Renal pelvis (tissue), 12 donors: Measurements from ENCODE around the gene KLK11. TPM values are rescaled to one million over a fixed set of nuclear protein-coding genes. Genes with fewer than 3 reads are reported as not detected.

Experiments used
- DNase-seq: peaks from one replicate; pipeline ENCODE4 v3.0.0-alpha.2; 2013
- long read RNA-seq, 16 experiments: transcript quantifications; one replicate each; lab custom pipeline, GENCODE V29; 2026
- polyA plus RNA-seq, 3 donors: library from polyadenylated mRNA; unstranded; fragments of 120-200 nt; gene quantifications; one replicate each; pipeline ENCODE4 v1.2.1, GENCODE V29; 2013; ENCODE audit not compliant: insufficient read length in 3 of 3

Gene KLK11
- under 1 TPM in 1 of 3 donors, not detected in 2; 0.14 TPM for polyA plus RNA-seq
- long read RNA-seq, donor 1: 0 reads
- long read RNA-seq, donor 2: 0 reads
- long read RNA-seq, donor 3: 0 reads
- long read RNA-seq, donor 4: 0 reads
- long read RNA-seq, donor 5: 0 reads
- long read RNA-seq, donor 6: 0 reads
- long read RNA-seq, donor 7: 0 reads
- long read RNA-seq, donor 8: 0 reads
- long read RNA-seq, donor 9: 0 reads
- long read RNA-seq, donor 10: 0 reads
- long read RNA-seq, donor 11: 0 reads
- long read RNA-seq, donor 12: 0 reads
- long read RNA-seq, donor 13: 0 reads
- long read RNA-seq, donor 14: 0 reads
- long read RNA-seq, donor 15, partial matches to known transcripts: 0 of 1 reads
- long read RNA-seq, donor 15, other reads (novel, unspliced or antisense): 0 of 1 reads
- long read RNA-seq, donor 16: 0 reads

- no peak for DNase-seq
Measured at GRCh38 chr19:51026554-51026831, at the start of gene KLK11. Gene KLK11 (minus strand): TSS chr19:51026616. CDS start chr19:51025631, 985 bp downstream.

GRCh38 chr19:51075998-51076397 lies 49.6 kb upstream of the KLK11 start:
- no peak for DNase-seq

GRCh38 chr19:51071095-51071405 lies 44.6 kb upstream of the KLK11 start:
- no peak for DNase-seq

GRCh38 chr19:51070334-51071094 lies 44.1 kb upstream of the KLK11 start:
- no peak for DNase-seq

GRCh38 chr19:51066393-51067186 lies 40.2 kb upstream of the KLK11 start:
- DNase-seq: no peak

GRCh38 chr19:51065221-51065960 lies 39.0 kb upstream of the KLK11 start:
- no peak for DNase-seq

GRCh38 chr19:51064534-51065220 lies 38.3 kb upstream of the KLK11 start, which contains the start of gene KLK13:
Gene KLK13 (minus strand): TSS chr19:51065092. CDS start chr19:51065067, 25 bp downstream.
- no peak for DNase-seq

- no peak for DNase-seq
Measured at GRCh38 chr19:51063664-51064063, 37.2 kb upstream of the KLK11 start.

GRCh38 chr19:51060973-51061372 lies 34.6 kb upstream of the KLK11 start:
- DNase-seq: no peak

GRCh38 chr19:51060336-51060735 lies 33.9 kb upstream of the KLK11 start:
- DNase-seq: no peak

GRCh38 chr19:51059715-51060114 lies 33.3 kb upstream of the KLK11 start:
- no peak for DNase-seq

GRCh38 chr19:51055866-51056265 lies 29.4 kb upstream of the KLK11 start:
- no peak for DNase-seq

- DNase-seq: no peak
Measured at GRCh38 chr19:51047031-51047335, 20.6 kb upstream of the KLK11 start.

- no peak for DNase-seq
Measured at GRCh38 chr19:51044327-51044726, 17.9 kb upstream of the KLK11 start.

- no peak for DNase-seq
Measured at GRCh38 chr19:51043497-51043896, 17.1 kb upstream of the KLK11 start.

- DNase-seq: no peak
Measured at GRCh38 chr19:51040151-51040550, 13.7 kb upstream of the KLK11 start.

GRCh38 chr19:51036519-51036918 lies 10.1 kb upstream of the KLK11 start:
- no peak for DNase-seq

GRCh38 chr19:51034704-51035103 lies 8.3 kb upstream of the KLK11 start, which contains the start of gene KLK12:
Gene KLK12 (minus strand): TSS chr19:51035002. CDS start chr19:51034621, 381 bp downstream.
- no peak for DNase-seq

- DNase-seq: no peak
Measured at GRCh38 chr19:51031880-51032225, 5.4 kb upstream of the KLK11 start.

- DNase-seq: no peak
Measured at GRCh38 chr19:51031220-51031879, 4.9 kb upstream of the KLK11 start.

GRCh38 chr19:51030631-51031030 lies 4.2 kb upstream of the KLK11 start:
- DNase-seq: no peak
